Activated CD4-positive, alpha-beta T cell treated with anti-CD3 and anti-CD28 coated beads, Interleukin-2, amount 10 ng/mL, durations not matched to agents 7 days and 5 days (primary cell): ENCODE measurements around the gene PHACTR1. TPM values are rescaled to one million over a fixed set of nuclear protein-coding genes. Genes with fewer than 3 reads are reported as not detected.

Experiments
- CTCF ChIA-PET: fragments of 350-600 bp; sonication (Branson Sonifier 250); formaldehyde crosslinking; loops from one replicate; lab custom pipeline; 2021; ENCODE audit warnings: antibody characterized with exemption; lab: Charles Lee
- POLR2A ChIA-PET: fragments of 350-600 bp; sonication (Branson Sonifier 250); formaldehyde crosslinking; loops from one replicate; lab custom pipeline; 2021; ENCODE audit warnings: antibody characterized with exemption; lab: Charles Lee
- DNase-seq: peaks from one replicate; pipeline ENCODE4 v3.0.0-alpha.2; 2020
- H3K27ac Mint-ChIP-seq: one replicate; pipeline ENCODE4 v1.8.0; 2021; ENCODE audit warnings: mild to moderate bottlenecking, moderate library complexity, mixed read lengths
- H3K27me3 Mint-ChIP-seq: one replicate; pipeline ENCODE4 v1.8.0; 2021; ENCODE audit warnings: mixed read lengths
- H3K36me3 Mint-ChIP-seq: one replicate; pipeline ENCODE4 v1.8.0; 2021; ENCODE audit warnings: low read depth, mixed read lengths
- H3K4me1 Mint-ChIP-seq: one replicate; pipeline ENCODE4 v1.8.0; 2021; ENCODE audit warnings: mixed read lengths
- H3K4me3 Mint-ChIP-seq: one replicate; pipeline ENCODE4 v1.8.0; 2021; ENCODE audit warnings: mild to moderate bottlenecking, moderate library complexity, mixed read lengths
- H3K9me3 Mint-ChIP-seq: one replicate; pipeline ENCODE4 v1.8.0; 2021; ENCODE audit warnings: mixed read lengths
- total RNA-seq, 2 experiments: library from RNA; stranded (reverse); gene quantifications; one replicate each; pipeline ENCODE4 v1.2.3, GENCODE V29; 2021

PHACTR1 gene
- total RNA-seq, 2 experiments from 2014 or later: 0.19 to 0.32 TPM

- CTCF ChIA-PET: no interaction called here
- H3K4me3 Mint-ChIP-seq: no peak overlapping the region
- no peak overlapping the region for H3K27ac Mint-ChIP-seq
- peaks cover 34% of the 10 kb centered on the region for H3K27me3 Mint-ChIP-seq
- H3K9me3 Mint-ChIP-seq: no peaks in the 10 kb centered on the region
- H3K36me3 Mint-ChIP-seq: no peaks in the 10 kb centered on the region
- DNase-seq: no peak
- H3K4me1 Mint-ChIP-seq: no peaks in the 10 kb centered on the region
- POLR2A ChIA-PET: no interaction called here
Measured at GRCh38 chr6:13030396-13030795, 313.8 kb downstream of the PHACTR1 start.

GRCh38 chr6:13032566-13032965 is 316.0 kb downstream of the PHACTR1 start:
- no peak overlapping the region for H3K27ac Mint-ChIP-seq
- DNase-seq: no peak
- H3K27me3 Mint-ChIP-seq: peaks cover 25% of the 10 kb centered on the region
- CTCF ChIA-PET: no interaction called here
- H3K9me3 Mint-ChIP-seq: no peaks in the 10 kb centered on the region
- H3K36me3 Mint-ChIP-seq: no peaks in the 10 kb centered on the region
- H3K4me3 Mint-ChIP-seq: no peak overlapping the region
- POLR2A ChIA-PET: no interaction called here
- no peaks in the 10 kb centered on the region for H3K4me1 Mint-ChIP-seq

GRCh38 chr6:13033145-13033544 is 316.6 kb downstream of the PHACTR1 start:
- ChIA-PET POLR2A (no interaction called here), CTCF (no interaction called here)
- H3K36me3 Mint-ChIP-seq: no peaks in the 10 kb centered on the region
- peaks cover 25% of the 10 kb centered on the region for H3K27me3 Mint-ChIP-seq
- DNase-seq: no peak
- H3K4me1 Mint-ChIP-seq: no peaks in the 10 kb centered on the region
- no peaks in the 10 kb centered on the region for H3K9me3 Mint-ChIP-seq
- no peak overlapping the region for H3K27ac Mint-ChIP-seq
- H3K4me3 Mint-ChIP-seq: no peak overlapping the region

GRCh38 chr6:13034316-13034715 is 317.7 kb downstream of the PHACTR1 start:
- H3K9me3 Mint-ChIP-seq: no peaks in the 10 kb centered on the region
- no peak for DNase-seq
- H3K4me1 Mint-ChIP-seq: no peaks in the 10 kb centered on the region
- POLR2A ChIA-PET: no interaction called here
- H3K36me3 Mint-ChIP-seq: no peaks in the 10 kb centered on the region
- CTCF ChIA-PET: interaction anchor here (0.6 kb wide), 1 partner anchor 419 kb away, joined by 3 read pairs; no protein-coding TSS in a partner anchor
- peaks cover 17% of the 10 kb centered on the region for H3K27me3 Mint-ChIP-seq
- no peak overlapping the region for H3K4me3 Mint-ChIP-seq
- no peak overlapping the region for H3K27ac Mint-ChIP-seq

GRCh38 chr6:13035606-13036005 is 319.0 kb downstream of the PHACTR1 start:
- H3K27me3 Mint-ChIP-seq: peaks cover 12% of the 10 kb centered on the region
- H3K4me3 Mint-ChIP-seq: no peak overlapping the region
- no peaks in the 10 kb centered on the region for H3K4me1 Mint-ChIP-seq
- POLR2A ChIA-PET: no interaction called here
- H3K36me3 Mint-ChIP-seq: no peaks in the 10 kb centered on the region
- H3K9me3 Mint-ChIP-seq: no peaks in the 10 kb centered on the region
- DNase-seq: no peak
- CTCF ChIA-PET: no interaction called here
- no peak overlapping the region for H3K27ac Mint-ChIP-seq

- Mint-ChIP-seq H3K4me3 (no peak overlapping the region), H3K4me1 (no peaks in the 10 kb centered on the region), H3K36me3 (no peaks in the 10 kb centered on the region), H3K9me3 (no peaks in the 10 kb centered on the region), H3K27me3 (peaks cover 7% of the 10 kb centered on the region), H3K27ac (no peak overlapping the region)
- DNase-seq: no peak
- ChIA-PET POLR2A (no interaction called here), CTCF (interaction anchor here (0.7 kb wide), 1 partner anchor 1112 kb away, joined by 3 read pairs; no protein-coding TSS in a partner anchor)
Measured at GRCh38 chr6:13038315-13038714, 321.7 kb downstream of the PHACTR1 start.

GRCh38 chr6:13038741-13039190 is 322.2 kb downstream of the PHACTR1 start:
- Mint-ChIP-seq H3K27ac (no peak overlapping the region), H3K27me3 (peaks cover 7% of the 10 kb centered on the region), H3K36me3 (no peaks in the 10 kb centered on the region), H3K4me3 (no peak overlapping the region), H3K9me3 (no peaks in the 10 kb centered on the region), H3K4me1 (no peaks in the 10 kb centered on the region)
- POLR2A ChIA-PET: no interaction called here
- DNase-seq: no peak
- CTCF ChIA-PET: no interaction called here

GRCh38 chr6:13044390-13044789 is 327.8 kb downstream of the PHACTR1 start:
- Mint-ChIP-seq H3K9me3 (no peaks in the 10 kb centered on the region), H3K4me1 (no peaks in the 10 kb centered on the region), H3K27ac (no peak overlapping the region), H3K4me3 (no peak overlapping the region), H3K27me3 (peaks cover 10% of the 10 kb centered on the region), H3K36me3 (no peaks in the 10 kb centered on the region)
- ChIA-PET POLR2A (no interaction called here), CTCF (no interaction called here)
- DNase-seq: no peak

GRCh38 chr6:13044896-13045295 is 328.3 kb downstream of the PHACTR1 start:
- DNase-seq: no peak
- Mint-ChIP-seq H3K4me3 (no peak overlapping the region), H3K27ac (no peak overlapping the region), H3K27me3 (peaks cover 10% of the 10 kb centered on the region), H3K4me1 (no peaks in the 10 kb centered on the region), H3K36me3 (no peaks in the 10 kb centered on the region), H3K9me3 (no peaks in the 10 kb centered on the region)
- POLR2A ChIA-PET: no interaction called here
- CTCF ChIA-PET: no interaction called here

- Mint-ChIP-seq H3K4me3 (no peak overlapping the region), H3K9me3 (no peaks in the 10 kb centered on the region), H3K27ac (no peak overlapping the region), H3K36me3 (no peaks in the 10 kb centered on the region), H3K27me3 (peaks cover 13% of the 10 kb centered on the region), H3K4me1 (no peaks in the 10 kb centered on the region)
- CTCF ChIA-PET: no interaction called here
- no peak for DNase-seq
- POLR2A ChIA-PET: no interaction called here
Measured at GRCh38 chr6:13045676-13046075, 329.1 kb downstream of the PHACTR1 start.

GRCh38 chr6:13046084-13046483 is 329.5 kb downstream of the PHACTR1 start:
- POLR2A ChIA-PET: no interaction called here

GRCh38 chr6:13048113-13048512 is 331.5 kb downstream of the PHACTR1 start:
- CTCF ChIA-PET: no interaction called here
- no peaks in the 10 kb centered on the region for H3K4me1 Mint-ChIP-seq
- no peak overlapping the region for H3K27ac Mint-ChIP-seq
- no peak for DNase-seq
- H3K36me3 Mint-ChIP-seq: no peaks in the 10 kb centered on the region
- peaks cover 16% of the 10 kb centered on the region for H3K27me3 Mint-ChIP-seq
- POLR2A ChIA-PET: interaction anchor here (0.5 kb wide), 1 partner anchor 192 kb away, joined by 4 read pairs; no protein-coding TSS in a partner anchor
- H3K9me3 Mint-ChIP-seq: no peaks in the 10 kb centered on the region
- no peak overlapping the region for H3K4me3 Mint-ChIP-seq

More at GRCh38 chr6:13046084-13046483, 329.5 kb downstream of the PHACTR1 start:
- Mint-ChIP-seq H3K4me1 (no peaks in the 10 kb centered on the region), H3K9me3 (no peaks in the 10 kb centered on the region), H3K27me3 (peaks cover 13% of the 10 kb centered on the region), H3K36me3 (no peaks in the 10 kb centered on the region), H3K27ac (no peak overlapping the region), H3K4me3 (no peak overlapping the region)
- CTCF ChIA-PET: no interaction called here
- DNase-seq: no peak

GRCh38 chr6:13049666-13050254 is 333.2 kb downstream of the PHACTR1 start:
- CTCF ChIA-PET: no interaction called here
- POLR2A ChIA-PET: no interaction called here
- Mint-ChIP-seq H3K27ac (no peak overlapping the region), H3K4me1 (no peaks in the 10 kb centered on the region), H3K36me3 (no peaks in the 10 kb centered on the region), H3K4me3 (no peak overlapping the region), H3K27me3 (peaks cover 18% of the 10 kb centered on the region), H3K9me3 (no peaks in the 10 kb centered on the region)
- DNase-seq: no peak

- no peaks in the 10 kb centered on the region for H3K4me1 Mint-ChIP-seq
- no peak for DNase-seq
- ChIA-PET CTCF (no interaction called here), POLR2A (no interaction called here)
- no peak overlapping the region for H3K4me3 Mint-ChIP-seq
- no peak overlapping the region for H3K27ac Mint-ChIP-seq
- H3K36me3 Mint-ChIP-seq: no peaks in the 10 kb centered on the region
- peaks cover 17% of the 10 kb centered on the region for H3K27me3 Mint-ChIP-seq
- H3K9me3 Mint-ChIP-seq: no peaks in the 10 kb centered on the region
Measured at GRCh38 chr6:13053006-13053461, 336.5 kb downstream of the PHACTR1 start.
